NCI-H146 (cell line): ENCODE data around the gene PRSS23.

Experiments
- DNase-seq: peaks from one replicate; lab custom pipeline; 2025; lab: John Stamatoyannopoulos, UW

PRSS23 gene

DNA sequence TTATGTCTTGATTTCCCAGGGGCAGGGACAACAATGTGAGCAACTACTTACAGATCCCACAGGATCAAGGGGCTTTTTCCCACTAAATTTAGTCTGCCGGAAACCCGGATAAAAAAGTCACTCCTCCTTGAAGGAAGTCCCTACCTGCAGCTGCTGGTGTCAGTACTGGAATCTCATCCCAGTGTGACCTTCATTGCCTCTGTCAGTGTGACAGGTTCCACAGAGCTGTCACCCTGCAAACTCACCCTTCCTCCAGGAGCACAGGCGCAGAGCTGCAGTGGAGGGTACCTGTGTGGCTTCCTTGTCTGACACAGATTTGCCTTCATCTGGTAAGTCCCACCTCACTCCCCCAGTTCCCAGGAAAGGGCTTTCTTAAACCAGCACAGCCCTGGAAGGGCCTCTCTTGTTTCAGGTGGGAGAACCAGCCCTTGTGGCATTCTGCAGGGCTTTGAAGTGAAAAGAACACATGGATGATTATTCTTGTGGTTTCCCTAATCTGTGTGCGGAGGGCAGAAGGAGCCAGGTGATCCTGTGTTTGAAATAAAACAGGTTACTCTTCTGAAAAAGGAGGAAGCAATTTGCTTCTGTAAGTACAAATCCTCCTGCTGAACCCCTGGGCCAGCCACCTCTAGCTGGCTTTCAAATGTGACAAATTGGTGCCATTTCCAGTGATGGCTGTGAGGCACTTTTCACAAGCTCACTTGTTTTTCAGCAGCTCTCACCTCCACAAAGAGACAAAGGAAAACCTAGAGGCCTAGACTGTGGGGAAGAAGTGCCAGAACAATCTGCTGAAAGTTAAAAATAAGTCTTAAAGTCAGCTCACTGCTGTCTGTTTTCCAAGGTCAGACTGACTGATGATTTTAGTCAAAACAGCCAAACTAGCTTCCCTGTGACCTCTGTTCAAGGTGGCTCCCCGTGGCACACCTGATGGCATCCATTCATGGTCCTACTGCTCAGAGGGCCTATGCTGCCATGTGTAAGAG, 9.2 kb upstream of the PRSS23 start:
- no peak for DNase-seq

DNA sequence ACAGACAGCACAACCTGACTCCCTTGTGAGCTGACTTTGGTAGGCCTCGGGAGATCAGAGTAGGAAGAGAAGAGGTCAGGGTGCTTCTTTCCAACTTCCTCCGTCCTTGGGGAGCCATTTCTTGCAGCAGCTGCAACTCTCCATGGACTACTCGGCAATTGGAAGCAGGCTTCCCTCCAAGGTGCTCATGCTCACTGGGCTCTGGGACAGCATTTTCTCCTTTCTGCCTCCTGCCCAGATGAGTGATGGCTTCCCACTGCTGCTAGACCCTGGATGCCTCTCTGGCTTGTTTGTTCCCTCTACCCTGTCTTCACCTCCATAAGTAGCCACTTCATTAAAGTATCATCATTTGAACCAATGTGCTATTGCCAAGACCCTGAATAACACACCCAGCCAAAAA, 8.2 kb upstream of the PRSS23 start:
- no peak for DNase-seq

DNA sequence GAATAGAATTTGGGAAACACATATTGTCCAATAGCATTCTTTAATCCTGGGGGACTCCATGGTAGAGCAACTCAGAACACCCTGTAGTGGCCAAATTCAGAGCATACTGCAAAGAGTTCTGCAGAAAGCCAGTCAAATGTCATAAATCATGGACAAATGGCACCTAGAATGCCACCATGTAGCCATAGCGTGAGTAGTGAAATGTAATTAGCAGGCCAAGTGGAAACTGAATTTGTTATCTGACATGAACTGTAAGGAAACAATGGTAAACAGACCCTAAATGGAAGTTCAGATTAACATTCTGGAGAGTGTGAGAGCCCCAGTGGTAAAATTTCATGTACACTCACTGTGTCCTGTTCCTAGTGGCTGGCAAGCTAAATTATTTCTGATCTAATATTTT, 7.0 kb upstream of the PRSS23 start:
- no peak for DNase-seq

DNA sequence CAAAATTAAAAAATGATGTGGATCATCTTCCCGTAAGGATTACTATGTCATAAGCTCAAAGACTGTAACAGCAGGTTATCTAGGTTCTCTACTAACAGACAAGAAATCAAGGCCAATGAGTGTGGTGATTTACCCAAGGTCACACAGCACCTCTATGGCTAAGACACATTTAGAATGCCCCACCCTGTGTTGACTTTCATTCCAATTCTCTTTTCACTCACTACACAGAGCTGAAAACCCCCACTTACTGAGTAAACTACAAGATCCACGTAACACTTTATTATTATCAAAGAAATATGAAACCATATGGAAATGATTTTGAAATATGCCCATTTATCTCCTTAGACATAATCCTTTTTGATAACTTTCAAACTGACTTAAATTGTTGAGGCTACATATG, 4.8 kb upstream of the PRSS23 start:
- DNase-seq, result no peak

DNA sequence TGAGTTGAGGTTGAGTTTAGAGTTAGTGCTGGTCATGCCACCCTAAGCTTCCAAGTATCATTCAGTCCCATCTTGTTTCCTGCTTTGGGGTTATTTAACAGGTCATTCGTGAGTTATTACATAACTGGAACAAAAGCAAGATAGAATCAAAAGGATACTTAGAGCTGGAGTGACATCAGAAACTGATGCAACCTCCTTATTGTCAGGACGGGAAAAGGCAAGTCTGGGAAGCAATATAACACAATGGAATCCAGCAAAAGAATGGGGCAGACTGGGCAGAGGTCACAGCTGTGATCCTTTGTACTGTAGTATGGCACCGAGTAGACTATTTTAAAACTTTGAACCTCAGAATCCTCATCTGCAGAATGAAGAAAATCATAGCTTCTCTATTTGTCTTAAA, 4.4 kb upstream of the PRSS23 start:
- no peak for DNase-seq

DNA sequence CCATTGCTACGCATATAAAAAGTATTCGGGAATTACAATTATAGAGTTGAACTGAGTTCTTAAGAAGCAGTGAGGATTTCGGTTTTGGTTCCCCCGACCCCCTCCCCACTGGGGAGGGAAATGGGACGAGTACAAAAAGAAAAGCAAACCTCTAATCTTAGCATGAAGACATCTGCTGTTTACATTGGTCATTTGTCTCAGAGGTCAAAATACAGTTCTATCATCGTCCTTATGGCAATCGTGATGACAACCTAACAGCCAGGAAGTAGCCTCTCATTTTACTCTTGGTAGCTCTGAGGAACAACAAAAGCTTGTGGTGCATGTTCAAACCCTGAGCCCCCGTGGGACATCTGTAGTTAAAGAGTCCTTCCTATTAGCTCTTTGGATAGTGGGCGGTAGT, 3.2 kb upstream of the PRSS23 start:
- DNase-seq, result no peak

DNA sequence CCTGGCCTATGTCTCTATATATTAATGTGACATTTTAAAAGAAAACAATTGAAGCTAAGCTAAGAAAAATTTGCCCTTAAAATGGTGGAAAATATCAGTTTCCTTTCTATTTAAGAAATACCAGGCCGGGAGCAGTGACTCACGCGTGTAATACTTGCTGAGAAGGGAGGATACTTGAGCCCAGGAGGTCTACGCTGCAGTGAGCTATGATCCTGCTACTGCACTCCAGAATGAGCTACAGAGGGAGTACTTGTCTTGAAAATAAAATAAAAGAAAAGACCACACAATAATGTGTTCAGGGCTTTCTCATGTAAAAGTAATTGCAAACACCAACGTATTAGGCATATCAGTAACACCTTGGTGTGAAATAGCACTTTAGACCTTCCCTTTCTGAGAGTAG, 1.4 kb upstream of the PRSS23 start:
- no peak for DNase-seq

DNA sequence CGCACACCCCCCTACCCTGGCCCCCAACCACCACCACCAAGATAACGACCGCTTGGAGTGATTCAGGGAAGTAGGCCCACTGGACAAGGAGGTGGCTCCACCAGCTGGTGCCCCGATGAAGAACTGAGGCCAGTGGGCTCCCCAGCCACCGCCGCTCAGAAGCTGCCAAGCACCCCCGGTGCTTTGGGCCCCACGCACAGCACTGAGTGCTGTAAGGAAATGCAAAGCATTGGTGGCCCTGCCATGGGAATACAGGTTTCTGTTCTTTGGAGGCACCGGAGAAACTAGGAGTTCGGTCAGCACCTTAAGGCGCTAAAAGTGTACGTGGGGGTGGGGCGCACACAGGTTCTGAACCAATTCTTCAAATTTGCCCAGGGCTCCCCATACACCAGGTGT, 664 bp upstream of the PRSS23 start:
- DNase-seq, result peak; percentile 26

DNA sequence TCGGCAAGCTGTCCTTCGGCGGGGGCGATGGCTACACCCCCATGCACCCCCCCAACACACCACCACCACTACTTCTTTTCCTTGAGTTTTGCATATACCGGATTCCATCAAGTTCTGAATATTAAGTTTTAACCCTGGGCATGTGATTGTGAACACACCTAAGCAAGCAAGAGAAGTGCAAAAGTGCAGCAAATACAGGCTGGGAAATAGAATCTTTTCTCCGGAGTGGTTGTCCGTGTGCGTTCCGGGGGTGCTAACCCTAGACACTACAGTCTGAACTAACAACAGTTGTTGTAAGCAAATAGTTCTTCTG, 574 bp downstream of the PRSS23 start:
- DNase-seq, result no peak

DNA sequence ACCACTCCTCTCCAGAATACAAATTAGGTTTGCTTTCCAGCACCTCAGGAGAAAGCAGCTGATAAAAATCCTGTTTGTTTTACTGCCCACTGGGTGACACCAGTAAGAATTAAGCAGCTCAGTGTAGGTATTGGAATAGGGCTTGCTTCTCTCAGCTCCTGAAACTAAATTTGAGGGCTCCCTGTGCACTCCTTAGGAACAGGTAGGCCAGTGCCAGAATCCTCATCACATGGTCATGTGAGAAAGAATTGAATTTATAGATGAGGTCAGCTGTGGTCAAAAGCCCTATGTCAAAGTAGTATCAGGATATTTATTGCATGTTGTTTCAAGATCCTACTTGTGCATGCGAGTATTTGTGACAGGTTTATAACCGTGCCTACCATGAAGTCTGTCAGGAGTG, 1.0 kb downstream of the PRSS23 start:
- DNase-seq, result no peak

DNA sequence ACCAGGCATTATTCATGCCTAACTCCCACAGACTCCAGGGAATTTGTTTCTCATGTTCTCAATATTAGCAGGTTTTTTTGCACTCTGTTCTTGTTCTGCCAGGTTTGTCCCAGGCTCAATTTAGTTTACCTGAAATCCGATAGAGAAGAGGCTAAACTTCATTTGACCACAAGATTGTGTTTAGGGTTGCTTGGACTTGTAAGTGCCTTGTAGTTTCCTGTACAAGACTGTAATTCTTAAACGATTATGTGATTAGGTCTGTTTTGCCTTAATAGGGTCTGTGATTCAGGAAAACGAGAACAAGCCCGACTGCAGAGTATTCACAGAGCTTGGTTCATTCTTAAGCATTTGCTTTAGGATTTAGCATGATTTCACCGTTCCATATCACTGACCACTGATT, 1.8 kb downstream of the PRSS23 start:
- no peak for DNase-seq

DNA sequence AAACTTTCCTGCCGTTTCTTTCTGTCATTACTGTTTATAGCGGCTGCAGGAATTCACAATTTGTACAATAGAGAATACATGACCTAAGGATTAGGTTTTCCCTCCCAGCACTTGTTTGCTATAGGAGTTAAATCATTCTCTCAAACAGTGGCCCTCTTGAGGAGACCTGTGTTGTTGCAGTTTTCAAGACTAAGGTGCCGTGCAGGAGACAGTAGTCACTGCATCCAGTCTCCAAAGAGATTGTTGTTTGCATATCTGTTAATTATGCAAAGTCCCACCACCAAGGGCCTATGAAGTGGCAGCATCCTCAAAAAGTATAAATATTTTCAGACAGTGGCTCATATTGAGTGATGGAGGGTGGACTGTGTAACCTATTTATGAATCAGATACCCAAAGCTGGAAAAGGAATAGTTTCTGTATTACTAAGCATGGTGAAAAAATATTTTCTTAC, 2.3 kb downstream of the PRSS23 start:
- peak; percentile 26 for DNase-seq

DNA sequence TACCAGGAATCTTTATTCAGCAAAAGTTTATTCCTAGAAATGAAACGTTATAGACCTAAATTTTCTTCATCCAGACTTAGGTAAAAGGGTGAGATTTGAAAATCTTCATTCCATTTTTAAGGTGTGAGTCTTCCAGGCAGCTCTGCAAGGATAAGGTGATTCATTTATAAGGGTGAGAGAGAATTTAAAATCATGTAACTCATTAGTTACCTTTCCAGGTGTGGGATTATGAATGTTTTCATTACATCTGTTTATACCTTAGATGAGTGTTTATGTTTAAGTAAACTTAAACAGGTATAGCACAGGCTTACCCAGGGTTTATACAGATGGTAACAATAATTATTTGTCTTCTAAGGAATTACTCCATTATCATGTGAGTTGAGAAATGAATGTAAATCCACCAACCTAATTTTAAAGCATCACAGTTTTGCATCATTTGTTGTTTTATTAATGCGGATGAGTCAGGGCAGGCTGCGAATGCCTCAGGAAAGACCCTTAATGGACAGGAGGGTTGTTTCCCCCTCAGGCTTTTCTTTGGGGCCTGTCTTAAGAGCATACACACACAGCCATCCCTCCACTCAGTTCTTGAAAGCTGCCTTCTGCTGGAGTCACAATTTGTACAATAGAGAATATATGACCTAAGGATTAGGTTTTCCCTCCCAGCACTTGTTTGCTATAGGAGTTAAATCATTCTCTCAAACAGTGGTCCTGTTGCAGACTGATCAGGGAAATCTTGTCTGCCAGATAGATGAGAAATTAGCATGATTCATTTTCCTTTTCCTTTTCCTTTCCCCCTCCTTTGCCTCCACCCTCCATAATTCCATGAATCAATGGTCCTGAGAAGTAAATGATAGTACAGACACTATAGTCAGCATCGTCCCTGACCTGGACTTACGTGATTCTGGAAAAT, 3.0 kb downstream of the PRSS23 start:
- no peak for DNase-seq

DNA sequence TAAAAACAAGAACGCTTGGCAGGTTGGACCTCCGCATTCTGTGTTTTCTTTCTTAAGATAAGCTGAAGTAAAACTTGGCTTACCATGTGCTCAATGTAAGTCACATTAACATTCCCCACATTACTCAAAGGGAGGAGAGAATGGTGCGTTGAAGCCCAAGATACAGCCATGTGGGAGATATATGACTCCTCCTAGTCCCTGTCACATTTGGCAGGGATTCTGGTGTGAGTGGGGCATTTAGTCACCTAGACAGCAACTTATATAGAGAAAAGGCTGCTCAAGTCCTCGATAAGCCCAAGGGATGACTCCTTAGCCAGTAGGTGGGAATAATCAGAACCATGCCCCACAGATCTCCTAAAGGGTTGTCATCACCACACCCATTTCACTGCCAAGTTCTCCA, 4.6 kb downstream of the PRSS23 start:
- no peak for DNase-seq

DNA sequence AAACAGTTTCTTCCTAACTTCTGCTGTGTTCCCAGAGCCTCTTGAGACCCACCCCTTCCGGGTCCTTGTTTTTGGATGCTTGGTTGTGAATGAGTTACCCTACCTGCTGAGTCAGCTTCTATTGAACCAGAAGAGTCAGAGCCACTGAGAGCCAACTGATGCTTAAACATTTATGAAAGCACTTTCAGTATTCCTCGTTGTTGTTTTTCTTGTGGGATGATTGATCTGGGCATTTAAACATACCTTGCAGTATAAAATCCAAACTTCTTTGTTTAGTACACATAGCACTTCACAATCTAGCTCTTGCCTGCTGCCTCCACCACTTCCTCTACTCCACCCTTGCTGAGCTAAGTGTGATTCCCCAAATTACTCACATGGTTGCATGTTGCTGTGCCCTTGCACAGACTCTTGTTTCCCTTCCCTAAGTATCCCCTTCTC, 5.5 kb downstream of the PRSS23 start:
- DNase-seq, result no peak

DNA sequence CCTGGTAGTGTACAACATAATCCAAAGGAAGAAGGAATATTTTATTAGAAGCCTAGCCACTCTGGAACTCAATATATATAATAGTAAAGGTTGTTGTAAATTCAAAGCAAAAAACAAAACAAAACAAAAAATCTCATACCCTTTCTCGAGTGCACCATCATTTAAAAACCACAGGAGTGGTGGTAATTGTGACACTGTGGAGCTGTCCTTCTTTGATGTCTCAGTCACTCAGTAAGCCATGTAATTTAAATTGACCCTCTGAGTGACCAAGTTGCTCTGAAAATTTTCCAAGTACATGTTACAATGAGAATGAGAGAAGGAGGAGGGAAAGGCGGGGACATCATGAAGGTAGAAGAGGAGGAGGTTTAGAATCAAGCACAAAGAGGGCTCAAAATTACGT, 6.6 kb downstream of the PRSS23 start:
- no peak for DNase-seq

DNA sequence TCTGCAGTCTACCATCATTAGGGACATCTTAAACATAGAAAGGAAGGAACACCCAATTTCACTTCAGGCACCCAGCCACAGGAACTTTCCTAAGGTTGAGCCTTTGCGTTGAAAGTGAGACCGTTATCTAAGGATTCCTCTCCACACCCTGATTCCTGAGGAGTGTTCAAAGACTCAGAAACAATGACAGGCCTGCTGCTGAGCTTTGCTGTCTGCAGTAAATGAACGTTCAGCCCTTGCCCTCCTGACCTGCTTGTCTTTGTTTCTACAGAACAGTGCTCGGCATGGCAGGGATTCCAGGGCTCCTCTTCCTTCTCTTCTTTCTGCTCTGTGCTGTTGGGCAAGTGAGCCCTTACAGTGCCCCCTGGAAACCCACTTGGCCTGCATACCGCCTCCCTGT, 7.0 kb downstream of the PRSS23 start:
- no peak for DNase-seq

DNA sequence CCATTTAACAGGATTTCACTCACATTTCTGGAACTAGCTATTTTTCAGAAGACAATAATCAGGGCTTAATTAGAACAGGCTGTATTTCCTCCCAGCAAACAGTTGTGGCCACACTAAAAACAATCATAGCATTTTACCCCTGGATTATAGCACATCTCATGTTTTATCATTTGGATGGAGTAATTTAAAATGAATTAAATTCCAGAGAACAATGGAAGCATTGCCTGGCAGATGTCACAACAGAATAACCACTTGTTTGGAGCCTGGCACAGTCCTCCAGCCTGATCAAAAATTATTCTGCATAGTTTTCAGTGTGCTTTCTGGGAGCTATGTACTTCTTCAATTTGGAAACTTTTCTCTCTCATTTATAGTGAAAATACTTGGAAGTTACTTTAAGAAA, 9.2 kb downstream of the PRSS23 start:
- DNase-seq, result no peak

DNA sequence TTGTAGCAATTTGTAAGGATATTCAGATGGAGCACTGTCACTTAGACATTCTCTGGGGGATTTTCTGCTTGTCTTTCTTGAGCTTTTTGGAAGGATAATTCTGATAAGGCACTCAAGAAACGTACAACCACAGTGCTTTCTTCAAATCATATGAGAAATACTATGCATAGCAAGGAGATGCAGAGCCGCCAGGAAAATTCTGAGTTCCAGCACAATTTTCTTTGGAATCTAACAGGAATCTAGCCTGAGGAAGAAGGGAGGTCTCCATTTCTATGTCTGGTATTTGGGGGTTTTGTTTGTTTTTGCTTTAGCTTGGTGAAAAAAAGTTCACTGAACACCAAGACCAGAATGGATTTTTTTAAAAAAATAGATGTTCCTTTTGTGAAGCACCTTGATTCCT, 9.9 kb downstream of the PRSS23 start:
- no peak for DNase-seq

DNA sequence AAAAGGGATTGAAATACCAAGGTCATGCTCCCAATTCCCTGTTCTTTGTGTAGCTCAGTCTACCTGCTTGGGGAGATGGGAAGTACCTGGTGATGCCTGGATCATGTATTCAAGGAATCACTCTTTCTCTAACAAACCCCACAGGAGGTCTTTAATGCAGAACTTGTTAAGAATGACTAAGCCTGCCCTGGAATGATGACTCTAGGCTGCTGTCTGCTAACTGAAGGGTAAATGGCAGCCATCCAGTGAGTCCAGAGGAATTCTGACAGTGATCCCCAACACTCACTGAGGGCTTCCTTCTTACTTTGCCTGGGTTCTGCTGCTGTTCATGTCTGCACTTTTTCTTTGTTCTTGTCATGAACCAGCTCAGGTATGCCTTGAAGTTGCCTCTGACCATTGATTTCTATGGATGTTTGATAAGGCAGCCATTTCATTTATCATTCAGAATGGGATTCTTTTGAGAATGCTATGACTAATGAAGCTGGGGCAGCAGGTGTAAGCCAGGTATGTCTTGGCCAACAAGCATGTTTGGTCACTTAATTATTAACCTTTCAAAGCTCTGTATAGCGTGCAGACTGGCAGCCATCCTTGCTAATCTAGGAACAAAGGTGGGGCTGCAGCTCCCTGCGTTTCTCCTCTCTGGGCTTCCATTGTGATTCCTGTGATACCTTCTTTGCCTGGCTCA, 11.4 kb downstream of the PRSS23 start:
- DNase-seq, result no peak

DNA sequence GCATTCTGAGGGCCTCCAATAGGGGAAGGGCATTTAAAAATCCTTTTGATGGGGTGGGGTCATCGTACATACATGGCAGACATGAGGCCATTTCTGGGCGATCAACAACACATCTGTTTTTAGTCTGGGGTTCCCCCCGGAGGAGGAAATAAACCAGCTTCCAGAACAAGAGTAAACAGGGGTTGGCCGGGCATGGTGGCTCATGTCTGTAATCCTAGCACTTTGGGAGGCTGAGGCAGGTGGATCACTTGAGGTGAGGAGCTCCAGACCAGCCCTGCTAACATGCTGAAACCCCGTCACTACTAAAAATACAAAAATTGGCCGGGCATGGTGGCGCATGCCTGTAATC, 12.0 kb downstream of the PRSS23 start:
- no peak for DNase-seq

DNA sequence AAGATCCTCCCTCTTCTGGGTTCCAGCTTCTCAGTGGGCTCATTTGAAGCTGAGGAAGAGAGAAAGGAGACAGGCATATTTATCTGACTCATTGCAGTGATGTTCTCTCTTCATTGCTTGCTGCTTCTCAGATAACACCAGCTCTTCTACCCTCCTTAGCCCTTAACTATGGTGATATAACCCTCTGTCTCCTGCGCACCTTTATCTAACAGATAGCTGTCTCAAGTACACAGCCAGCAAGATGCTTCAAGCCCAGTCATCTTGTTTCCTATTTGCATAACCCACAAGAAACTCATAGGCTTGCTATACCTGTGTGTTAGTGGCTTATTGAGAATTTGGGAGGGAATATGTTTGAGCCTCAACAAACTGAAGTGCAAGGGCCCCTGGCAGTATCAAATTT, 12.6 kb downstream of the PRSS23 start:
- no peak for DNase-seq

DNA sequence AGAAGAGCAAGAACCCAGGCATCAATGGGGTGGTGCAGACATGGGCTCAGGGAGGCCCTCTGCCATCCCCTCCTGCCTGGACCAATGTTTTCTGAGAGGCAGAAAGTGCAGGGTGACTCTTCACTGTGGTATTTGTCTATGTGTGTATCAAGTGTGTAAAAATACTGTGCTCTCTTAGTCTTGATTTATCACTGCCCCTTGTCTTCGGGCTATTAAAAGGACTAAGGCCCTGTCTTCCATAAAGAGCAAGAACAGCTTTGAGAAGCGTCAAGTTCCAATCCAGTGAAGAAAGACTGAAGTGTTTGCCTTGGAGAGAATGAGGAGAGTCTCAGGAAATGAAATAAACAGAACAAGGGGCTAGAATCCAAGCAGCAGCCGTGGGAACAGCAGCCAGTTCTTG, 14.4 kb downstream of the PRSS23 start:
- no peak for DNase-seq
